GM18520 (cell line): Measurements from ENCODE around the gene NRG2.

Experiments used
- ATAC-seq: cut with Tn5 transposase; IDR thresholded peaks from one replicate; pipeline ENCODE4 v1.9.1; 2021; ENCODE audit not compliant: unreplicated experiment

The NRG2 gene

DNA sequence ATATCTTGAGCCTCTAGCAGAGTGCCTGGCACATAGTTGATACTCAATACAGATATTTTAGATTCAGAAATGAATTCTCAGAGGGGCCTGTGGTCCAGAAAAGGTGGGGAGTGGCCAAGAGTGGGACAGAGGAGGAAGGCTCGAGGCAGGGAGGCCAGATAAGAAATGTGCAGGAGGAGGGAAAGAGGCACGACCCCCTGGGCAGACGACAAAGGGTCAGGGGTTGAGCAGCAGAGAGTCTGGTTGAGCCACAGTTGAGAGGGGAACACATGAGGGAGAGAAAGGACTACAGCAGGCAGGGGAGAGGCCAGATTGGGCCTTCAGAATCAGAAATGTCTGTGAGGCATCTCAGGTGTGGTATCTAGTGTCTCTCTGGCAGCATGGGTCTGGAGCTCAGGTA lies 158.4 kb downstream of the NRG2 start:
- no peak for ATAC-seq

GRCh38 chr5:139884144-139884543 lies 159.0 kb downstream of the NRG2 start:
- ATAC-seq = no peak

- no peak for ATAC-seq
Observed at GRCh38 chr5:139882961-139883539, 160.0 kb downstream of the NRG2 start.

- ATAC-seq = no peak
Observed at GRCh38 chr5:139882316-139882715, 160.8 kb downstream of the NRG2 start.

DNA sequence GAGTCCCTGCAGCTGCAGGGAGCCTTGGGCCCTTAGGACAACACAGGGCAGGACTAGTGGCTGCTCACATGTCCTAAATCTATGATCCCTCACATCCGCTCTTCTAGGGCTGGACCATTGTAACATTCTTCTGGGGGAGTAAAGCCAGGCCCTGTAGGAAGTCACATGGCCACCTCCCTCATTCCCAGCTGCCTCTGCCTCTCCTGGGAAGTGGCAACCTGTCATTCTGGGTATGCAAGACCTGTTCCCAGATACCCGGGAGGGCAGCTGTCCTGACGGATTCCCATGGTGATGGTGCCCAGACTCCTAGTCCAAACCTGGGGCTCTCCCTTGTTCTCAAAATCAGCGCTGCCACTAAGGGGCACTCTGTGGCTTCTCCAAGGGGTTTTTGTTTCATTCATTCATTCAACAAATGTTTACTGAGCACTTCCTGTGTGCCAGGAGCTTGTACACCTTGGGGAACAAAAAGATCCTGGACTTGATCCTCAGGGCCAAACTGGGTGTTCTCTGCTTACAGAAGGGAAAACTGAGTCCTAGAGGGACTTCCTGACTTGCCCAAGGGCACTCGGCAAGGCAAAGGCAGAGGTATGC lies 161.9 kb downstream of the NRG2 start:
- ATAC-seq = no peak

- no peak for ATAC-seq
Observed at GRCh38 chr5:139880416-139881142, 162.5 kb downstream of the NRG2 start.

GRCh38 chr5:139878093-139878492 lies 165.0 kb downstream of the NRG2 start:
- ATAC-seq = no peak

DNA sequence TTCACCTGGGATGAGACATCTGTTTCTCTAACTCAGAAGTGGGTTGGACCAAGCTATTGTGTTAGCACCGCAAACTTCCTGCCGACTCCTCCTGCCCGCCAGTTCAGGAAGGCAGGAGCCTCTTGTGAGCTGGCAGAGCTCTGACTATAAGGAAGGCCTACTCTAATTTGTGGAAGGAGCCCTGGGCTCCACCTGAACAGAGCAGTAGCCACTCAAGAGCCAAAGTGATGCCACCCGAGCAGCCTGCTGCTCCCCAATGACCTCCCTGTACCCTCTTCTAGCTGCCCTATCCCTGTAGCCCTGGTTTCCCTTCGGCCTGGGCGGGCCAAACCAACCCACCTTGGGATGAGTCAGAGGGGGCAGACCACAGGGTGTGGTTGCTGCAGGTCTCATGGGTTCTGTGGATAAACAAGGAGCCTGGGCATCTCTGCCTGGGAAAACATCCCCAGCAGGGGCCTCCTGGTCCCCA lies 165.9 kb downstream of the NRG2 start:
- ATAC-seq = no peak

- ATAC-seq = no peak
Observed at GRCh38 chr5:139875957-139876356, 167.1 kb downstream of the NRG2 start.

- no peak for ATAC-seq
Observed at GRCh38 chr5:139872851-139873794, 170.0 kb downstream of the NRG2 start.

- ATAC-seq = no peak
Observed at GRCh38 chr5:139872052-139872766, 170.9 kb downstream of the NRG2 start.

- ATAC-seq = no peak
Observed at GRCh38 chr5:139871614-139872013, 171.5 kb downstream of the NRG2 start.

DNA sequence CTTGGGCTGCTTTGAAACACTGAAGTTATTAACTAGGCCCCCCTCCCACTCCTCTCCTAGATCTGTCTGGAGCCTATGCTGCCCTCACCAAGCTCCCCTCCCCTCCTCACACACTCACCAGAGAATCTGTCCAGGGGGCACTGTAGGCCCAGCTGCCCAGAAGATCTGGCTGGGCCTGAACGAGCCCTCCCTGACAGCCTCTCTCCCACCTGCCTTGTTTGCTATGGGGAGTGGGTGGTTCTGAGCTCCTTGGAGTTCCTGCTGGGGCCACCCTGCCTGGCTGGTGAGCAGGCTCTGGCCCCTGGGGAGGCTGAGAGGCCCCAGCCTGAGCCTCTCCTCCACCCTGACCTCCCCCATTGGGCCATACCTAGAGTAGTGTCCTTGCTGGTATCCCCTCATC lies 172.4 kb downstream of the NRG2 start:
- no peak for ATAC-seq

DNA sequence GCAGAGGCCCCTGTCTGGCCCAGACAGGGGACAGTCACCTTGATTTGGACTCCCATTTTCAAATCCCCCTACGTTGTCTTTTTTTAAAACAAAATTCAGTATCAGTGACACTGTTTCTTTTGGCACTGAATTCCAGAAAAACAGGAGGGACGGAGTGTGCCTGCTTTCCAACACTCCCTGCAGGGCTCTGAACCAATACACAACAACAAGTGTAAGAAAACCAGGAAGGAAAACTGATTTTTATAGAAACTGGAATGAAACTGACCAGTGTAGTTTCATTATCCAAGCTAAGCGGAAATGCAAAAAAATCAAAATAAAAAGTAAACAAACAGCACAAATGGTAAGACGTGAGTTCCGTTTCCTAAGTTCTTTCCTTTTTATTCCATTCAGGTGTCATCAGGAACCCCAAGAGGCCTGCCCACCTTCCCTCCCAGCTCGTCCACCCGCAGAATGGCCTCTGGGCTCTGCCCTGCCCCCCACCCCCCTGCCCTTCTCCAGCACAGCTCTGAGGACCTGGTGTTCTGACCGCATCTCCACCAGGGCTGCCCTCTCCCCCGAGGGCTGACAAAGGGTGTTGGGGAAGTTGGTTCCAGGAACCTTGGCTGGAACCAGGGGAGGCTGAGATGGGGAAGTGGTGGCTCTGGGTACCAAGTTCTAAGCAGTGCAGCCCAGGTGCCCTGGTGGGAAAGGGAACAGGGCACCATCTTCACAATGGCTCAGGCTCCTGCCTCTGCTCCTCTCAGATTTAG lies 173.9 kb downstream of the NRG2 start:
- ATAC-seq = no peak

- ATAC-seq = no peak
Observed at GRCh38 chr5:139867581-139867980, 175.5 kb downstream of the NRG2 start.

GRCh38 chr5:139867109-139867508 lies 176.0 kb downstream of the NRG2 start:
- no peak for ATAC-seq

GRCh38 chr5:139864716-139865483 lies 178.2 kb downstream of the NRG2 start:
- no peak for ATAC-seq

DNA sequence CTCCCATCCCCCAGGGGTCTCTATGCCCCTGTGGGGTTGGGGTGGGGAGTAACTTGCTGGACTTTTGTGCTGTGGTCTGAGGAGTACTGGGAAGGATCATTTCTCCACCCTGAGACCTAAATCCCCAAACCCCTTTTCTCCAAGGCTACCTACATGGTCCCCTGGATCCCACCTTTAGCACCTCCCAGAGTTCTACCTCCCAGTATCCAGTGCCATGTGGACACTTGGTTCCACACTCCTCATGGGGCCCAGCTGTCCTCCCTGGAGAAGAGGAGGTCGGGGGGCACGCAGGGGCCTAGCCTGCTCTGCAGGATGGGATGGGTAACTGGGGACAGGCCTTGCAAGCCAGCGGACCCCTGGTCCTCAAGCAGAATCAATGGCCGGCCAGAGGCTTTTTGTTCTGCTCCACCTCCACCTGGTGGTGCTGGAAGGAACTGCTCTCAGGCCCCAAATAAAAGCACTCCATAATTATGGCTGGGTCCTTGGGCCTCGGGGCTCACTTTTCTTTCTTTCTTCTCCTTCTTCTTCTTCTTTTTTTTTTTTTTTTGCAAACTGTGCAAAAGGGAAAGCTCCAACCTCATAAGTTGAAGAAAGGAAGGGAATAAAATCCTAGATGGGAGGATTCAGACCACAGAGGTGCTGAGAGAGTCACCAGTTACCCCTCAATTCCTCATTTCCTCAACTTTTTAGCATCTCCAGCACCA lies 179.1 kb downstream of the NRG2 start:
- no peak for ATAC-seq

DNA sequence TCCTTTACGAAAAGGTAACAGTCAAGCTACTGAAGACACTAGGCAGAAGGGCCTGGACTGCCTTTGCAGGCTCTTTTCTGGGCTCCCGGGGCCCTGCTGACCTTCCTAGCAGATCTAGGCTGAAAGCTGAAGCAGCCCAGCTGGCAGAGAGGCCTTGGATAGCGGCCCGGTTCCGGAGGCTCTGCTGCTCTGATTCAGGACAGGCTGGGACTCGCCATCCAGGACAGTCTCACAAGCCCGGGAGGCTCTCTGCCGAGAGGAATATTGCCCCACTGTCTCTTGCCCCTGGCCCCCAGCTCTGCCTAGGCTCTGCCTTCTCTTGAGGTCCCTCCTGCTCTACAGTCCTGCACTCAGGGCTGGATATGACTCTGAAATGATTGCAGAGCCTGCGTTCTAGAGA lies 179.7 kb downstream of the NRG2 start:
- ATAC-seq = no peak
